Endothelial cell of umbilical vein (primary cell): ENCODE measurements around the gene PRTN3. TPM values are rescaled to one million over a fixed set of nuclear protein-coding genes. Genes with fewer than 3 reads are reported as not detected.

Experiments
- BruUV-seq: library from RNA; stranded (reverse); fragments of 400-500 nt; replicated peaks from 2 replicates; lab custom pipeline; 2021; lab: Mats Ljungman, UMichigan
- CTCF ChIA-PET: fragments of 300-600, 350-600 bp; sonication (Branson Sonifier 250); formaldehyde crosslinking; loops from one replicate; lab custom pipeline; 2021; ENCODE audit warnings: antibody characterized with exemption, inconsistent platforms; lab: Charles Lee
- POLR2A ChIA-PET: fragments of 300-600, 350-600 bp; sonication (Branson Sonifier 250); formaldehyde crosslinking; loops from one replicate; lab custom pipeline; 2021; ENCODE audit warnings: antibody characterized with exemption, inconsistent platforms; lab: Charles Lee
- DNase-seq: peaks from one replicate; pipeline ENCODE4 v3.0.0-alpha.2; 2011; ENCODE audit warnings: low read depth, low spot score
- FAIRE-seq: peaks from 2 replicates; lab custom pipeline; 2011; peaks lifted over from hg19 to GRCh38; lab: Jason Lieb, UNC
- H2AFZ ChIP-seq: 2 replicates; pipeline ENCODE4 v1.6.0; 2012; ENCODE audit warnings: low read depth, low read length, control low read depth, inconsistent platforms
- H3K27ac ChIP-seq: 2 replicates; pipeline ENCODE4 v1.5.1; 2011; ENCODE audit warnings: low read depth, mild to moderate bottlenecking, control low read depth, low read length, moderate library complexity; ENCODE audit not compliant: insufficient read depth
- H3K27me3 ChIP-seq, 2 experiments: 2 replicates each; pipeline versions ENCODE4 v1.6.0 to v1.6.1; 2011; ENCODE audit warnings: low read length in 2 of 2, mixed read lengths in 1 of 2; ENCODE audit not compliant: control insufficient read depth in 2 of 2, insufficient read depth in 2 of 2
- H3K36me3 ChIP-seq, 2 experiments: 2 replicates in 1 of 2; 3 replicates in 1 of 2; pipeline ENCODE4 v1.5.1; 2011; ENCODE audit warnings: low read length in 2 of 2, mild to moderate bottlenecking in 1 of 2, moderate library complexity in 1 of 2; ENCODE audit not compliant: control insufficient read depth in 2 of 2, insufficient read depth in 2 of 2; ENCODE audit errors: extremely low read depth in 1 of 2
- H3K4me1 ChIP-seq: 3 replicates; pipeline ENCODE4 v1.5.1; 2011; ENCODE audit warnings: mild to moderate bottlenecking, low read length; ENCODE audit not compliant: control insufficient read depth, insufficient read depth; ENCODE audit errors: extremely low read depth
- H3K4me2 ChIP-seq: 2 replicates; pipeline ENCODE4 v1.6.1; 2011; ENCODE audit warnings: low read length, control low read depth, mixed read lengths; ENCODE audit not compliant: insufficient read depth
- H3K4me3 ChIP-seq, 3 experiments: fragments of 200-600 bp in 1 of 3; sonication (generic), shearing (Covaris generic) in 1 of 3; replicated peaks in 1 of 3; 2 replicates each; pipeline ENCODE4 v1.5.1; 2011 to 2016; ENCODE audit warnings: control low read depth in 3 of 3, low read length in 3 of 3, mild to moderate bottlenecking in 2 of 3, inconsistent platforms in 1 of 3, low read depth in 1 of 3, moderate library complexity in 1 of 3; ENCODE audit not compliant: insufficient read depth in 1 of 3
- H3K79me2 ChIP-seq: 2 replicates; pipeline ENCODE4 v1.6.0; 2012; ENCODE audit warnings: low read length, inconsistent platforms; ENCODE audit not compliant: control insufficient read depth, insufficient read depth
- H3K9ac ChIP-seq: replicated peaks from 2 replicates; pipeline ENCODE3; 2011; ENCODE audit warnings: low read length, control low read depth; ENCODE audit not compliant: insufficient read depth; ENCODE audit errors: extremely low read depth
- H3K9me1 ChIP-seq: replicated peaks from 3 replicates; pipeline ENCODE4 v1.6.0; 2011; ENCODE audit warnings: mild to moderate bottlenecking, low read length; ENCODE audit not compliant: control insufficient read depth, insufficient read depth; ENCODE audit errors: extremely low read depth
- H3K9me3 ChIP-seq: replicated peaks from 2 replicates; pipeline ENCODE4 v1.5.1; 2012; ENCODE audit warnings: low read length, inconsistent platforms; ENCODE audit not compliant: control insufficient read depth, insufficient read depth
- H4K20me1 ChIP-seq: replicated peaks from 2 replicates; pipeline ENCODE3; 2011; ENCODE audit warnings: mild to moderate bottlenecking, low read length; ENCODE audit not compliant: control insufficient read depth, insufficient read depth; ENCODE audit errors: extremely low read depth
- CTCF ChIP-seq, 2 donors: IDR thresholded peaks; 1 replicate in 1 of 2; 2 replicates in 1 of 2; pipeline ENCODE4 v1.5.1; 2011; ENCODE audit warnings: low read length in 2 of 2, mild to moderate bottlenecking in 2 of 2, moderate library complexity in 2 of 2, control low read depth in 1 of 2, inconsistent platforms in 1 of 2, low read depth in 1 of 2; ENCODE audit not compliant: insufficient read depth in 1 of 2; ENCODE audit errors: extremely low read depth in 1 of 2
- EZH2 ChIP-seq: IDR thresholded peaks from 2 replicates; pipeline ENCODE4 v1.6.1; 2012; ENCODE audit warnings: borderline replicate concordance, low read depth, mild to moderate bottlenecking, moderate library complexity, low read length, inconsistent platforms; ENCODE audit not compliant: severe bottlenecking
- FOS ChIP-seq: IDR thresholded peaks from 2 replicates; pipeline ENCODE4 v1.6.1; 2011; ENCODE audit warnings: mild to moderate bottlenecking, low read length, moderate library complexity, borderline replicate concordance; ENCODE audit not compliant: insufficient read depth
- GATA2 ChIP-seq: IDR thresholded peaks from 2 replicates; pipeline ENCODE4 v1.7.0; 2011; ENCODE audit warnings: low read depth, mild to moderate bottlenecking, moderate library complexity, mixed read lengths, low read length; ENCODE audit not compliant: insufficient read length, insufficient read depth
- JUN ChIP-seq: IDR thresholded peaks from 2 replicates; pipeline ENCODE4 v1.6.1; 2011; ENCODE audit warnings: borderline replicate concordance, low read depth; ENCODE audit not compliant: insufficient read length, insufficient read depth
- MAX ChIP-seq: IDR thresholded peaks from 2 replicates; pipeline ENCODE4 v1.6.1; 2011; ENCODE audit not compliant: insufficient read depth, insufficient read length
- MYC ChIP-seq: IDR thresholded peaks from one replicate; pipeline ENCODE4 v1.6.1; 2011; ENCODE audit warnings: mild to moderate bottlenecking, low read depth, low read length
- POLR2A ChIP-seq: IDR thresholded peaks from 2 replicates; pipeline ENCODE4 v1.6.1; 2012; ENCODE audit warnings: low read depth, mild to moderate bottlenecking, control low read depth, low read length
- POLR2AphosphoS5 ChIP-seq: IDR thresholded peaks from 2 replicates; pipeline ENCODE4 v1.6.1; 2012; ENCODE audit warnings: low read depth, mild to moderate bottlenecking, control low read depth, low read length, moderate library complexity; ENCODE audit not compliant: insufficient read depth
- dilution Hi-C: fragments of 300-500 bp; cut with MboI; formaldehyde crosslinking; loops from one replicate; pipeline ENCODE4 v1.15.0; 2019; ENCODE audit warnings: low sequenced_read_pairs; ENCODE audit not compliant: extremely low pct_ligation_motif_present
- intact Hi-C: fragments of 100-400 bp; cut with micrococcal nuclease; formaldehyde crosslinking; loops from one replicate; pipeline ENCODE4 v1.10.0; 2022
- polyA plus RNA-seq, 4 experiments: library from polyadenylated mRNA; depleted of rRNA in 3 of 4; stranded (reverse) in 3 of 4; unstranded in 1 of 4; fragments of >200 nt; gene quantifications; 2 replicates each; pipeline versions ENCODE4 v1.2.1 to v1.2.3, GENCODE V29; 2011 to 2012; ENCODE audit warnings: missing spikeins in 1 of 4
- total RNA-seq: library from RNA; stranded (reverse); gene quantifications from 2 replicates; pipeline ENCODE4 v1.2.3, GENCODE V29; 2021

The PRTN3 gene
- total and polyA plus RNA-seq, 2 donors (not counting 3 experiments of a cell fraction or from before 2014, with no cell fraction given) = not detected

GRCh38 chr19:802498-803098 is 38.2 kb upstream of the PRTN3 start:
- peaks cover 53 to 59% of the 10 kb centered on the region in 2 experiments for H3K36me3 ChIP-seq
- no peaks in the 10 kb centered on the region for H3K9me1 ChIP-seq
- no peak overlapping the region for H3K9ac ChIP-seq
- no peaks in the 10 kb centered on the region for H4K20me1 ChIP-seq
- H3K4me1 ChIP-seq = peaks cover 35% of the 10 kb centered on the region
- no peak for TF ChIP-seq JUN
- no peak for TF ChIP-seq MAX
- TF ChIP-seq POLR2A = no peak
- TF ChIP-seq CTCF (IDR thresholded peaks at IDR 0.05; ENCODE audit: extremely low read depth in 1 of 2, insufficient read depth in 1 of 2, low read depth in 1 of 2, low read length in 2 of 2) = no peak
- TF ChIP-seq EZH2 = no peak
- TF ChIP-seq FOS = no peak
- TF ChIP-seq GATA2 = no peak
- no peak for TF ChIP-seq MYC
- no peak for TF ChIP-seq POLR2AphosphoS5
- DNase-seq (peak; percentile 16), FAIRE-seq (peak; percentile 8)
- BruUV-seq = no TSS peak
- CTCF ChIA-PET = interaction anchor here (0.9 to 5.5 kb wide), 4 partner anchors 9 to 32 kb away, joined by 3 to 32 read pairs (median 4); no protein-coding TSS in a partner anchor
- no peak overlapping the region for H2AFZ ChIP-seq
- peaks cover 98% of the 10 kb centered on the region for H3K79me2 ChIP-seq
- H3K9me3 ChIP-seq = no peaks in the 10 kb centered on the region
- dilution Hi-C loops = no loop called here
- H3K4me2 ChIP-seq = peak overlapping the region; percentile 4
- H3K27ac ChIP-seq = no peak overlapping the region
- H3K4me3 ChIP-seq = peak overlapping the region in 1 of 3 experiments; percentile 28
- POLR2A ChIA-PET = interaction anchor here (0.6 to 1.2 kb wide), 4 partner anchors 13 to 46 kb away, joined by 3 to 5 read pairs (median 4); no protein-coding TSS in a partner anchor
- no peaks in the 10 kb centered on the region for H3K27me3 ChIP-seq
- intact Hi-C loops = loop anchor here (1.0 kb wide), 2 partner anchors 20 to 32 kb away; no protein-coding TSS in a partner anchor
